ENCODE measurements around the gene TBRG1.

Gene TBRG1

GRCh38 chr11:124646148-124646547 lies 23.5 kb downstream of the TBRG1 start:
- no peak overlapping the region for H2AFZ ChIP-seq (ENCODE audit: low read length)
- no peaks in the 10 kb centered on the region for H3K9me2 ChIP-seq (ENCODE audit: low read depth, low read length)
- H3K36me3 ChIP-seq (ENCODE audit: insufficient read depth, low read length): no peaks in the 10 kb centered on the region
- no peak overlapping the region for H3K27ac ChIP-seq (ENCODE audit: low read depth, low read length, poor library complexity, severe bottlenecking)
- peaks cover 7% of the 10 kb centered on the region for H3K4me1 ChIP-seq (ENCODE audit: insufficient read depth, low read length, severe bottlenecking)
- no peaks in the 10 kb centered on the region for H3F3A ChIP-seq (ENCODE audit: insufficient read depth, low read length)
- no peaks in the 10 kb centered on the region for H3K27me3 ChIP-seq (ENCODE audit: insufficient read depth, low read length)
- no peak for TF ChIP-seq CTCF (IDR thresholded peaks at IDR 0.05; ENCODE audit: low read length)
- no peak for TF ChIP-seq EZH2 (IDR thresholded peaks at IDR 0.05; ENCODE audit: borderline replicate concordance, low read length)
- H3K4me3 ChIP-seq (ENCODE audit: low read depth, low read length, poor library complexity, severe bottlenecking): no peak overlapping the region
- H4K20me1 ChIP-seq (ENCODE audit: insufficient read depth, low read length): no peaks in the 10 kb centered on the region
- H3K9ac ChIP-seq (ENCODE audit: low read length): no peak overlapping the region
- H3K79me2 ChIP-seq (ENCODE audit: insufficient read depth, low read length): no peaks in the 10 kb centered on the region
- H3K4me2 ChIP-seq (ENCODE audit: low read length): no peak overlapping the region
- no peaks in the 10 kb centered on the region for H3K9me3 ChIP-seq (ENCODE audit: low read length)

- H3K4me3 ChIP-seq (ENCODE audit: low read depth, low read length, poor library complexity, severe bottlenecking): no peak overlapping the region
- peaks cover 7% of the 10 kb centered on the region for H3K4me1 ChIP-seq (ENCODE audit: insufficient read depth, low read length, severe bottlenecking)
- no peaks in the 10 kb centered on the region for H3K27me3 ChIP-seq (ENCODE audit: insufficient read depth, low read length)
- no peaks in the 10 kb centered on the region for H3F3A ChIP-seq (ENCODE audit: insufficient read depth, low read length)
- no peak overlapping the region for H2AFZ ChIP-seq (ENCODE audit: low read length)
- H3K9ac ChIP-seq (ENCODE audit: low read length): no peak overlapping the region
- H3K79me2 ChIP-seq (ENCODE audit: insufficient read depth, low read length): no peaks in the 10 kb centered on the region
- TF ChIP-seq EZH2 (IDR thresholded peaks at IDR 0.05; ENCODE audit: borderline replicate concordance, low read length) (no peak), CTCF (IDR thresholded peaks at IDR 0.05; ENCODE audit: low read length) (no peak)
- H3K9me3 ChIP-seq (ENCODE audit: low read length): no peaks in the 10 kb centered on the region
- no peak overlapping the region for H3K27ac ChIP-seq (ENCODE audit: low read depth, low read length, poor library complexity, severe bottlenecking)
- no peaks in the 10 kb centered on the region for H3K9me2 ChIP-seq (ENCODE audit: low read depth, low read length)
- H4K20me1 ChIP-seq (ENCODE audit: insufficient read depth, low read length): no peaks in the 10 kb centered on the region
- H3K36me3 ChIP-seq (ENCODE audit: insufficient read depth, low read length): no peaks in the 10 kb centered on the region
- no peak overlapping the region for H3K4me2 ChIP-seq (ENCODE audit: low read length)
Observed at GRCh38 chr11:124648610-124649009, 25.9 kb downstream of the TBRG1 start.

GRCh38 chr11:124656774-124657630 lies 34.3 kb downstream of the TBRG1 start:
- H3K27me3 ChIP-seq (ENCODE audit: insufficient read depth, low read length): no peaks in the 10 kb centered on the region
- no peaks in the 10 kb centered on the region for H3K79me2 ChIP-seq (ENCODE audit: insufficient read depth, low read length)
- no peak overlapping the region for H2AFZ ChIP-seq (ENCODE audit: low read length)
- H3K36me3 ChIP-seq (ENCODE audit: insufficient read depth, low read length): no peaks in the 10 kb centered on the region
- H3K27ac ChIP-seq (ENCODE audit: low read depth, low read length, poor library complexity, severe bottlenecking): no peak overlapping the region
- H4K20me1 ChIP-seq (ENCODE audit: insufficient read depth, low read length): no peaks in the 10 kb centered on the region
- H3K9me3 ChIP-seq (ENCODE audit: low read length): no peaks in the 10 kb centered on the region
- H3K4me1 ChIP-seq (ENCODE audit: insufficient read depth, low read length, severe bottlenecking): no peaks in the 10 kb centered on the region
- H3F3A ChIP-seq (ENCODE audit: insufficient read depth, low read length): no peaks in the 10 kb centered on the region
- no peaks in the 10 kb centered on the region for H3K9me2 ChIP-seq (ENCODE audit: low read depth, low read length)
- no peak overlapping the region for H3K4me2 ChIP-seq (ENCODE audit: low read length)
- no peak overlapping the region for H3K9ac ChIP-seq (ENCODE audit: low read length)
- H3K4me3 ChIP-seq (ENCODE audit: low read depth, low read length, poor library complexity, severe bottlenecking): no peak overlapping the region
- no peak for TF ChIP-seq EZH2 (IDR thresholded peaks at IDR 0.05; ENCODE audit: borderline replicate concordance, low read length)

GRCh38 chr11:124657904-124658303 lies 35.2 kb downstream of the TBRG1 start:
- H3K79me2 ChIP-seq (ENCODE audit: insufficient read depth, low read length): no peaks in the 10 kb centered on the region
- H3K4me1 ChIP-seq (ENCODE audit: insufficient read depth, low read length, severe bottlenecking): no peaks in the 10 kb centered on the region
- H3K9me2 ChIP-seq (ENCODE audit: low read depth, low read length): no peaks in the 10 kb centered on the region
- H4K20me1 ChIP-seq (ENCODE audit: insufficient read depth, low read length): no peaks in the 10 kb centered on the region
- no peak overlapping the region for H3K9ac ChIP-seq (ENCODE audit: low read length)
- H2AFZ ChIP-seq (ENCODE audit: low read length): no peak overlapping the region
- no peaks in the 10 kb centered on the region for H3K36me3 ChIP-seq (ENCODE audit: insufficient read depth, low read length)
- TF ChIP-seq CTCF (IDR thresholded peaks at IDR 0.05; ENCODE audit: low read length) (no peak), EZH2 (IDR thresholded peaks at IDR 0.05; ENCODE audit: borderline replicate concordance, low read length) (no peak)
- H3F3A ChIP-seq (ENCODE audit: insufficient read depth, low read length): no peaks in the 10 kb centered on the region
- H3K4me2 ChIP-seq (ENCODE audit: low read length): no peak overlapping the region
- H3K27me3 ChIP-seq (ENCODE audit: insufficient read depth, low read length): no peaks in the 10 kb centered on the region
- no peaks in the 10 kb centered on the region for H3K9me3 ChIP-seq (ENCODE audit: low read length)
- H3K4me3 ChIP-seq (ENCODE audit: low read depth, low read length, poor library complexity, severe bottlenecking): no peak overlapping the region
- H3K27ac ChIP-seq (ENCODE audit: low read depth, low read length, poor library complexity, severe bottlenecking): no peak overlapping the region
